ENCODE data around the gene MED10. TPM values are rescaled to one million over a fixed set of nuclear protein-coding genes. Genes with fewer than 3 reads are reported as not detected.

The MED10 gene
- total and polyA plus RNA-seq, 9 of the 15 experiments (the other 6 are each of a cell fraction or from before 2014, with no cell fraction given): 23.8 to 83.4 (median 58.8) TPM

DNA sequence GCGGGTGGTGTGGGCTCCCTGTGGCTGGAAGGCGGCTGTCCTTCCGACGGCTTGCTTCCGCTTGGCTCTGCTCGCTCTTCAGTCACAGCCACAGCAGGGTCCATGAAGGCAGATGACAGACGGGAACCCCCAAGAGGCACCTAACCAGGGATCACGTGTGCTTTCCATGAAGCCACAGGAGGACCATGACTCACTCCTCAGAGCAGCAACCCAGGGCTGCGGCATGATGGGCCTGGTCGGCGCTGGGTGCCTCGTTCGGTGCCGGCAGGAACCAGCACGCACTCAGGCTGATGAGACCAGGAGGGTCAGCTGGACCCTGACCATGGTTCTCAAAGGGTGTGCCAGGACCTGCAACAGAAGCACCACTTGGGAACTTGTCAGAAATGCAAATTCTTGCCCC is 32.8 kb upstream of the MED10 start:
- intact Hi-C loops (cut with micrococcal nuclease) (no loop called here), in situ Hi-C loops (cut with MboI) (no loop called here)
- Histone ChIP-seq H3K27ac (ENCODE audit: extremely low read depth, low read depth, low read length) (no peak overlapping the region), H3K9me3 (replicated peaks; ENCODE audit: control insufficient read depth, insufficient read depth, low read depth, low read length) (0 out of 2 replicates have a peak, but pooled peaks cover 2% of the 10 kb centered on the region), H3K9ac (ENCODE audit: insufficient read depth in 1 of 2, low read depth in 2 of 2, low read length in 2 of 2) (no peak overlapping the region), H3K79me2 (ENCODE audit: control insufficient read depth, insufficient read depth, low read length) (no peaks in the 10 kb centered on the region), H3K27me3 (ENCODE audit: control insufficient read depth in 2 of 2, insufficient read depth in 2 of 2, low read length in 2 of 2) (peaks cover 26 to 46% of the 10 kb centered on the region in 2 experiments), H3K4me2 (ENCODE audit: insufficient read depth, low read length) (peak overlapping the region; percentile 23), H4K20me1 (replicated peaks; ENCODE audit: control insufficient read depth, insufficient read depth, low read length) (no peaks in the 10 kb centered on the region; the same call in 1 of the 2 replicates), H3K36me3 (ENCODE audit: control insufficient read depth, insufficient read depth, low read length) (no peaks in the 10 kb centered on the region), H3K4me1 (replicated peaks in 1 of 2; ENCODE audit: control insufficient read depth in 2 of 2, insufficient read depth in 2 of 2, low read length in 2 of 2) (peaks cover 10 to 34% of the 10 kb centered on the region in 2 experiments), H3K4me3 (no peak overlapping the region), H2AFZ (ENCODE audit: low read depth, low read length) (peak overlapping the region; percentile 33; the same call in 1 of the 2 replicates), H3K9me1 (ENCODE audit: control insufficient read depth, insufficient read depth, low read length) (no peaks in the 10 kb centered on the region)
- no TSS peak for BruUV-seq (replicated peaks)
- POLR2A ChIA-PET: no interaction called here
- peak in 2 of 4 experiments; percentile 35 to 37 for DNase-seq (ENCODE audit: extremely low read depth in 1 of 4, low spot score in 3 of 4)
- WGBS (ENCODE audit: insufficient coverage, low coverage, missing lambda C conversion rate): 7% methylated on average over 15 of the region's 15 CpGs
- ATAC-seq: peak; percentile 66
- CTCF ChIA-PET (ENCODE audit: low intra/inter-chr PET ratio): no interaction called here
- no peak for FAIRE-seq
- TF ChIP-seq, protein P1, sequence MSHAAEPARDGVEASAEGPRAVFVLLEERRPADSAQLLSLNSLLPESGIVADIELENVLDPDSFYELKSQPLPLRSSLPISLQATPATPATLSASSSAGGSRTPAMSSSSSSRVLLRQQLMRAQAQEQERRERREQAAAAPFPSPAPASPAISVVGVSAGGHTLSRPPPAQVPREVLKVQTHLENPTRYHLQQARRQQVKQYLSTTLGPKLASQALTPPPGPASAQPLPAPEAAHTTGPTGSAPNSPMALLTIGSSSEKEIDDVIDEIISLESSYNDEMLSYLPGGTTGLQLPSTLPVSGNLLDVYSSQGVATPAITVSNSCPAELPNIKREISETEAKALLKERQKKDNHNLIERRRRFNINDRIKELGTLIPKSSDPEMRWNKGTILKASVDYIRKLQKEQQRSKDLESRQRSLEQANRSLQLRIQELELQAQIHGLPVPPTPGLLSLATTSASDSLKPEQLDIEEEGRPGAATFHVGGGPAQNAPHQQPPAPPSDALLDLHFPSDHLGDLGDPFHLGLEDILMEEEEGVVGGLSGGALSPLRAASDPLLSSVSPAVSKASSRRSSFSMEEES (CRISPR knock-in tag; IDR thresholded peaks at IDR 0.05): peak; percentile 27; the same call in 1 of the 2 replicates
- TF ChIP-seq FOSL1 (tag; conservative IDR thresholded peaks at IDR 0.05) (peak; percentile 82), CBFA2T2 (conservative IDR thresholded peaks at IDR 0.05) (no peak), NFIX (CRISPR knock-in tag; IDR thresholded peaks at IDR 0.05; ENCODE audit: low read depth) (no peak), TCF3 (CRISPR knock-in tag; IDR thresholded peaks at IDR 0.05) (no peak), EZH2 (IDR thresholded peaks at IDR 0.05; ENCODE audit: borderline replicate concordance, low read depth, low read length) (0 out of 2 replicates have a peak, but pooled peaks have one; percentile 43), L3MBTL2 (IDR thresholded peaks at IDR 0.05) (peak; percentile 59), BHLHE40 (IDR thresholded peaks at IDR 0.05; ENCODE audit: low read length) (peak; percentile 67), CTBP1 (IDR thresholded peaks at IDR 0.05; ENCODE audit: borderline replicate concordance) (0 out of 2 replicates have a peak, but pooled peaks have one; percentile 15), ZNF780A (CRISPR knock-in tag; IDR thresholded peaks at IDR 0.05) (no peak), NR2F6 (CRISPR knock-in tag; IDR thresholded peaks at IDR 0.05) (no peak), RAD51 (IDR thresholded peaks at IDR 0.05; ENCODE audit: borderline replicate concordance, low read depth) (peak; percentile 60)
- TF ChIP-seq, protein P2, sequence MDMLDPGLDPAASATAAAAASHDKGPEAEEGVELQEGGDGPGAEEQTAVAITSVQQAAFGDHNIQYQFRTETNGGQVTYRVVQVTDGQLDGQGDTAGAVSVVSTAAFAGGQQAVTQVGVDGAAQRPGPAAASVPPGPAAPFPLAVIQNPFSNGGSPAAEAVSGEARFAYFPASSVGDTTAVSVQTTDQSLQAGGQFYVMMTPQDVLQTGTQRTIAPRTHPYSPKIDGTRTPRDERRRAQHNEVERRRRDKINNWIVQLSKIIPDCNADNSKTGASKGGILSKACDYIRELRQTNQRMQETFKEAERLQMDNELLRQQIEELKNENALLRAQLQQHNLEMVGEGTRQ (CRISPR knock-in tag; IDR thresholded peaks at IDR 0.05): peak; percentile 88
- TF ChIP-seq, protein P3, sequence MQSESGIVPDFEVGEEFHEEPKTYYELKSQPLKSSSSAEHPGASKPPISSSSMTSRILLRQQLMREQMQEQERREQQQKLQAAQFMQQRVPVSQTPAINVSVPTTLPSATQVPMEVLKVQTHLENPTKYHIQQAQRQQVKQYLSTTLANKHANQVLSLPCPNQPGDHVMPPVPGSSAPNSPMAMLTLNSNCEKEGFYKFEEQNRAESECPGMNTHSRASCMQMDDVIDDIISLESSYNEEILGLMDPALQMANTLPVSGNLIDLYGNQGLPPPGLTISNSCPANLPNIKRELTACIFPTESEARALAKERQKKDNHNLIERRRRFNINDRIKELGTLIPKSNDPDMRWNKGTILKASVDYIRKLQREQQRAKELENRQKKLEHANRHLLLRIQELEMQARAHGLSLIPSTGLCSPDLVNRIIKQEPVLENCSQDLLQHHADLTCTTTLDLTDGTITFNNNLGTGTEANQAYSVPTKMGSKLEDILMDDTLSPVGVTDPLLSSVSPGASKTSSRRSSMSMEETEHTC (IDR thresholded peaks at IDR 0.05): peak; percentile 61; the same call in 1 of the 2 replicates
- TF ChIP-seq, protein P4, sequence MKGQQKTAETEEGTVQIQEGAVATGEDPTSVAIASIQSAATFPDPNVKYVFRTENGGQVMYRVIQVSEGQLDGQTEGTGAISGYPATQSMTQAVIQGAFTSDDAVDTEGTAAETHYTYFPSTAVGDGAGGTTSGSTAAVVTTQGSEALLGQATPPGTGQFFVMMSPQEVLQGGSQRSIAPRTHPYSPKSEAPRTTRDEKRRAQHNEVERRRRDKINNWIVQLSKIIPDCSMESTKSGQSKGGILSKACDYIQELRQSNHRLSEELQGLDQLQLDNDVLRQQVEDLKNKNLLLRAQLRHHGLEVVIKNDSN (CRISPR knock-in tag; IDR thresholded peaks at IDR 0.05): peak; percentile 91
- TF ChIP-seq, protein P5, sequence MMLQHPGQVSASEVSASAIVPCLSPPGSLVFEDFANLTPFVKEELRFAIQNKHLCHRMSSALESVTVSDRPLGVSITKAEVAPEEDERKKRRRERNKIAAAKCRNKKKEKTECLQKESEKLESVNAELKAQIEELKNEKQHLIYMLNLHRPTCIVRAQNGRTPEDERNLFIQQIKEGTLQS (IDR thresholded peaks at IDR 0.05): peak; percentile 79
- TF ChIP-seq, protein P5 (CRISPR knock-in tag; conservative IDR thresholded peaks at IDR 0.05): no peak

Data from K562 (cell line).